Skeletal muscle cell (primary cell): ENCODE measurements around the gene YPEL1.
"Not testable (repeated sequence)": the region's sequence is repeated elsewhere in the genome, so short reads cannot be mapped to it uniquely, and the experiment has no call there.

Experiments
- DNase-seq: peaks from one replicate; pipeline ENCODE4 v3.0.0-alpha.2; 2010; ENCODE audit warnings: low read depth
- H3K4me3 ChIP-seq: 2 replicates; pipeline ENCODE4 v1.5.1; 2011; ENCODE audit warnings: low read depth, mild to moderate bottlenecking, control low read depth, low read length, moderate library complexity

Gene YPEL1

DNA sequence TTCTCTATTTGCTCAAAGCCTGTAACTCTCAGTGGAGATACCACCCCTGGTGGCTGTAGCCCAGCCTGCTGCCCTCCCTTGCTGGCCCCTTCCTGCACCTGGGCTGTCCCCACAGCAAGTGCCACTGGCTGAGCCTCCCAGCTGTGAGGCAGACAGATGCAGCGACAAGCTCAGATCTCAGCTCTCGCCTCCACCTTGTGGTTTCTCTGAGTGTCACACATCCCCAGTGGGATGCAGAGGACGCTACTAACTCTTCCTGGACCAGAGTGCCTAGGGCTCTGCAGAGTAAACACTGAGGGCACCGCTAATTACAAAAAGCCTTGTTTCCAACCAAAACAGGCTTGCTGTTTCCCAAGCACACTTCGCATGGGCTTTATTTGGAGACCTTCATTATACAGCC lies 8.9 kb downstream of the YPEL1 start:
- DNase-seq = no peak
- no peak overlapping the region for H3K4me3 ChIP-seq

GRCh38 chr22:21725956-21726649 lies 9.5 kb downstream of the YPEL1 start:
- H3K4me3 ChIP-seq = no peak overlapping the region
- DNase-seq = no peak

DNA sequence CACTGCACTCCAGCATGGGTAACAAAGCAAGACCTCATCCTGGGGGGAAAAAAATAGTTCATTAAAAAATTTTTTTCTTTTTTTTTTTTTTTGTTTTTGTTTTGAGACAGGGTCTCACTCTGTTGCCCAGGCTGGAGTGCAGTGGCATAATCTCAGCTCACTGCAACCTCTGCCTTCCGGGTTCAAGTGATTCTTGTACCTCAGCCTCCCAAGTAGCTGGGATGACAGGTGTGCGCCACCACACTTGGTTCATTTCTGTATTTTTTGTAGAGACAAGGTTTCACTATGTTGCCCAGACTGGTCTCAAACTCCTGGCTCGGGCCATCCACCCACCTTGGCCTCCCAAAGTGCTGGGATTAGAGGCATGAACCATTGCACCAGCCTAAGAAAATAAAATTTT lies 11.1 kb downstream of the YPEL1 start:
- DNase-seq, H3K4me3 ChIP-seq: not testable (repeated sequence)

DNA sequence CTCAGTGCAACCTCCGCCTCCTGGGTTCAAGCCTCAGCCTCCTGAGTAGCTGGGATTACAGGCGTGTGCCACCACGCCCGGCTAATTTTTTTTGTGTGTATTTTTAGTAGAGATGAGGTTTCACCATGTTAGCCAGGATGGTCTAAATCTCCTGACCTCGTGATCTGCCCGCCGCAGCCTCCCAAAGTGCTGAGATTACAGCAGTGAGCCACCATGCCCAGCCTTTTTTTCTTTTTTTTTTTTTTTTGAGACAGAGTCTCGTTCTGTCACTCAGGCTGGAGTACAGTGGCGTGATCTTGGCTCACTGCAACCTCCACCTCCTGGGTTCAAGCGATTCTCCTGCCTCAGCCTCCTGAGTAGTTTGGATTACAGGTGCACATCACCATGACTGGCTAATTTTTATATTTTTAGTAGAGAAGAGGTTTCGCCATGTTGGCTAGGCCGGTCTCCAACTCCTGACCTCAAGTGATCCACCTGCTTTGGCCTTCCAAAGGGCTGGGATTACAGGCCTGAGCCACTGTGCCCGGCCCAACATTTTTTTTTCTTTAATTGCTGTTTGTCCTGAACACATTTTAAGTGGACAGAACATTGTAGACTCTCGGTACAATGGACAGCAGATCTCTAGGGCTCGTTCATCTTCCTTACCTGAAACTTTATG lies 14.3 kb downstream of the YPEL1 start:
- H3K4me3 ChIP-seq, DNase-seq: not testable (repeated sequence)

DNA sequence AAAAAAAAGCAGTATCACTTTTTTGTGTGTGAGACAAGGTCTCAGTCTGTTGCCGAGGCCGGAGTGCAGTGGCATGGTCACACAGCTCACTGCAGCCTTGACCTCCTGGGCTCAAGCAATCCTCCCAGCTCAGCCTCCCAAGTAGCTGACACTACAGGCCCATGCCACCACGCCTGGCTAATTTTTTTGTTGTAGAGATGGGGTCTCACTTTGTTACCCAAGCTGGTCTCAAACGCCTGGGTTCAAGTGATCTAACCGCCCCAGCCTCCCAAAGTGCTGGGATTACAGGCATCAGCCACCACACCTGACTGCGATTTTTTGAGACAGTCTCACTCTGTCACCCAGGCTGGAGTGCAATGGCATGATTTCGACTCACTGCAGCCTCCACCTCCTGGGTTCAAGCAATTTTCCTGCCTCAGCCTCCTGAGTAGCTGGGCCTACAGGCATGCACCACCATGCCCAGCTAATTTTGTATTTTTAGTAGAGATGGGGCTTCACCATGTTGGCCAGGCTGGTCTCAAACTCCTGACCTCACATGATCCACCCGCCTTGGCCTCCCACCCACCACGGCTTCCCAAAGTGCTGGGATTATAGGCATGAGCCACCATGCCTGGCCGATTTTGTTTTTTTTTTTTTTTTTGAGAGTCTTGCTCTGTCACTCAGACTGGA lies 15.3 kb downstream of the YPEL1 start:
- not testable (repeated sequence) for DNase-seq, H3K4me3 ChIP-seq

- no peak for DNase-seq
- H3K4me3 ChIP-seq = no peak overlapping the region
Observed at GRCh38 chr22:21719024-21719423, 16.6 kb downstream of the YPEL1 start.

DNA sequence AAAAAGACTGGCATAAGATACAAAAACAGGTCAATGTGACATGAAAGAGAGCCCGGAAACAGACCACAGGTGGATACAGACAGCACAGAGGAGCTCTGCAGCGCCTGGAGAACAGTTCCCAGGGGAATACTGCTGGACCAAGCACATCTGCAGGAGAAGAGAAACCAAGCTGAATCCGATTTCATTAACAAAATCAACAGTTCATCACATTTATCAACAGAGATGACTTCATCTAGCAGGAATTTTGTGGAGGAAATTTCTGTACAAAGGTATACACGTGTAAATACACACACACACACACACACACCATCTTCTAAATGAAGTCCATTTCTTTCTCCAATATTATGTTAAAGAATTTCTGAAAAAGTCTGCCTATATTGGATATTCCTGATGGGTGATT lies 17.1 kb downstream of the YPEL1 start:
- DNase-seq = no peak
- H3K4me3 ChIP-seq = no peak overlapping the region

DNA sequence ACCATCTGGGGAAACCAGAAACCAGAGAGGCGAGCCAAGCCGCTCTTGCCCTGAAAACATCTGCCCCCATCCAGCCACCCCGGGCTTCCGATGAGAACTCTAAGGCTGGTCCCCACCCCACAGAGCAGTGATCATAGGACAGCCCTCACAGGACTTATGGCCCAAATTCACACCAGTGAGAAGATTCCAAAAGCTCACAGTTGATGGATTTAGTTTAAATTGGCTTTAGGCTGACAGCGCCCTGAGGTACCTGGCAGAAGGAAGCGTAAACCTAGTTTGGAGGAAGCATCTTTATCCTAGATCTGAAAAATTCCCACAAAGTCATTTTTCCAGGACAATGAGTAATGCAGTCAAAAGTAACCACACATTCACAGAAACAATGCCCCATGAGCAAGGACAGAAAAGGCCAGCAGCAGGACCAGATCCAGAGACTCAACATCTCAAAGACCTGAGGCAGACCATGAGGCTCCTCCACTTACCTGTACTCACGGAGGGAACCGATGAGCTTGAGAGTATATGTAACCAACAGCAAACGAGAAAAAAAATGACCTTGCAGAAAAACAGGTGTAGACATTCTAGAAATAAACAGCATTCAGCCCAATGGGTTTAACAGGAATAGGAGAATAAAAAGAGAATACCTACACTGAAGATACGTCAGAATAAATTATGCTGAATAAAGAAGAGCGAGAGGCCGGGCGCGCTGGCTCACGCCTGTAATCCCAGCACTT lies 19.0 kb downstream of the YPEL1 start:
- not testable (repeated sequence) for DNase-seq, H3K4me3 ChIP-seq

- no peak for DNase-seq
- no peak overlapping the region for H3K4me3 ChIP-seq
Observed at GRCh38 chr22:21714786-21715185, 20.8 kb downstream of the YPEL1 start.

DNA sequence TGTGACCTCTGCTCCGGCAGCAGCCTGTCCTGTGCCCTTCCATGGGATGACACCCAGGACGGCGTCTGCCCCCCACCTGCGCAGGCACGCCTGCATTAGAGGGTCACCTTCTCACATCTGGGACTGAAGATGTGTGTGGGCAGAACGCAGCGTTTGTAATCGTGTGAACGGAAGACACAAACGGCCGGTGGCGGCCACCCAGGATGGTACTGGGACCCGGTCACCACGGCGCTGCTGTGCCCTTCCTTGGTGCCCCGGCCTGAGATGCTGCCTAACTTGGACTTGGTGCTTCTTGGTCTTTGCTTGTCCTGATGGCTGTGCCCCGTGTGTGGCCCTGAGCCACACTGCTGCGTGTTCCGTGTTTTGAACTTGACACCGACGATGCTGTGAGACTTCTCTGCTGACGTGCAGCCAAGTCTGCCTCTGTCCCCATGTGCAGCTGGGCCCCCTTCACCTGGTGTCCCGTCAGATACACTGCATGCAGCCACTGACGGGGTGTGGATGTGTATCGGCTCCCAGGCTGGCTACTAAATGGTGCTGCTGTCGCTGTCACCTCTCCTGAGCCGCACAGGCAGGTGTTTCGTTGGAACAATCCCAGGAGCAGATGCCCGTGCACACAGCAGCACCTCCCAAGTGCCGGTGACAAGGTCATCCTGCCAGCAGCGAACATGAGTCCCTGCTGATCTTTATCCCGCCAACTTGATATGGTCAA lies 21.4 kb downstream of the YPEL1 start:
- DNase-seq = no peak
- H3K4me3 ChIP-seq = no peak overlapping the region

- DNase-seq = no peak
- no peak overlapping the region for H3K4me3 ChIP-seq
Observed at GRCh38 chr22:21713428-21714058, 22.1 kb downstream of the YPEL1 start.

DNA sequence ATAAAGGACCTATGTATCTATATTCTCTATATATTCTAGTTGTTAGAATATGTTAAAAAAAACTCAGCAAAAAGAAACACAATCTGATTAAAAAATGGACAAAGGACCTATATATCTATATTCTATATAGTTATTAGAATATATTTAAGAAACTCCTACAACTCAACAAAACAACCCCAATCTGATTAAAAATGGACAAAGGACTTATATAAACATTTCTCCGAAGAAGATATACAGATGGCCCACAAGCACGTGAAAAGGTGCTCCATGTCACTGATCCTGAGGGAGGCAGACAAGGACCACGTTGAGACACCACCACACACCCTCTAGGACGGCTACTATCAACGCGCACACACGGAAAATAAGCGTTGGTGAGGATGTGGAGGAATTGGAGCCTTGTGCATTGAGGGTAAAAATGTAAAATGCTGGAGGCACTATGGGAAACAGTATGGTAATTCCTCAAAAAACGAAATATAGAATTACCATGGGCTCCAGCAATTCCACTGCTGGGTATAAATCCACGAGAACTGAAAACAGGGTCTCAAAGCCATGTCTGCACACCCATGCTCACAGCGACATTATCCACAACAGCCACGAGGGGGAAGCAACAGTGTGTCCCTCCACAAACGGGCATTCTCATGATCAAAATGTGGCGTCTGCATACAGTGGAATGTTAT lies 22.7 kb downstream of the YPEL1 start:
- DNase-seq = no peak
- H3K4me3 ChIP-seq = peak overlapping the region; percentile 11

DNA sequence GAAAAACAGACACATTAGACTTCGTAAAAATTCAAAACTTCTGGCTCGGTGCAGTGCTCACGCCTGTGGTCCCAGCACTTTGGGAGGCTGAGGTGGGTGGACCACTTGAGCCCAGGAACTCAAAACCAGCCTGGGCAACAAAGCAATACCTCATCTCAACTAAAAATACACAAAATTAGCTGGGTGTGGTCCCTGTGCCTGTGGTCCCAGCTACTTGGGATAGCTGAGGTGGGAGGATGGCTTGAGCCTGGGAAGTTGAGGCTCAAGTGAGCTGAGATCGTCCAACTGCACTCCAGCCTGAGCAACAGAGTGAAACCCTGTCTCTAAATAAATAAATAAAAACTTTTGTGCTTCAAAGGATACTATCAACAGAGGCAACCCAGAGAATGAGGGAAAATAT lies 23.7 kb downstream of the YPEL1 start:
- DNase-seq = no peak
- no peak overlapping the region for H3K4me3 ChIP-seq

GRCh38 chr22:21710156-21710555 lies 25.4 kb downstream of the YPEL1 start:
- DNase-seq = no peak
- H3K4me3 ChIP-seq = no peak overlapping the region

DNA sequence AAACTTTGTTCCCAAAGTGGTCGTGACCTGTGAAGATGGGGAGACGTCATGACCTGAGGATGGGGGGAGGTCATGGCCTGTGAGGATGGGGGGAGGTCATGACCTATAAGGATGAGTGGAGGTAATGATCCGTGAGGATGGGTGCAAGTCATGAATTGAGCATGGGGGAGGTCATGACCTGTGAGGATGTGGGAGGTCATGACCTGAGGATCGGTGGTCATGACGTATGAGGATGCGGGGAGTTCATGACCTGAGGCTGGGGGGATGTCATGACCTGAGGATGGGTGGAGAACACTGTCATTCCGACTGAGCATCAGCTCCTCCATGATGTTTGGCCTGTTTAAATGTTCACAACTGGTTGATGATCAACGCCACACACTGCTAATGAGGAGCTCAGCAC lies 25.9 kb downstream of the YPEL1 start:
- DNase-seq = no peak
- H3K4me3 ChIP-seq = no peak overlapping the region

GRCh38 chr22:21708960-21709359 lies 26.6 kb downstream of the YPEL1 start:
- no peak for DNase-seq
- no peak overlapping the region for H3K4me3 ChIP-seq

DNA sequence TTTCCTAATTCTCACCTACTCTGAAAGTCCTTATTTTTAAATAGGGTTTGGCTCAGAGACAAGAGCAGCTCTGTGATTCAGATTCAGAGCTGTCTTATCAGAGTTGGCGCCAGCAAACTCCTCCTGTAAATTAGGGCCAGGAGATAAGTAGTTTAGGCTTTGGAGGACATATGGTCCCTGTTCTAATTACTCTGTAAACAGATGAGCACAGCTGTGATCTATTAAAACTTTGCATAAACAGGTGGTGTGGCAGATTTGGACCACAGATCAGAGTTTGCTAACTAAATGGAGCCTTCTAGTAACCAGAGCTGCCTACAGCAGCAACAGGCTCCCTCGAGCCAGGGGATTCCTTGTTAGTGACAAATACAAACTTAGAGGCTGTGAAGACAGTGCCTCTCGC lies 27.9 kb downstream of the YPEL1 start:
- no peak for DNase-seq
- H3K4me3 ChIP-seq = no peak overlapping the region

DNA sequence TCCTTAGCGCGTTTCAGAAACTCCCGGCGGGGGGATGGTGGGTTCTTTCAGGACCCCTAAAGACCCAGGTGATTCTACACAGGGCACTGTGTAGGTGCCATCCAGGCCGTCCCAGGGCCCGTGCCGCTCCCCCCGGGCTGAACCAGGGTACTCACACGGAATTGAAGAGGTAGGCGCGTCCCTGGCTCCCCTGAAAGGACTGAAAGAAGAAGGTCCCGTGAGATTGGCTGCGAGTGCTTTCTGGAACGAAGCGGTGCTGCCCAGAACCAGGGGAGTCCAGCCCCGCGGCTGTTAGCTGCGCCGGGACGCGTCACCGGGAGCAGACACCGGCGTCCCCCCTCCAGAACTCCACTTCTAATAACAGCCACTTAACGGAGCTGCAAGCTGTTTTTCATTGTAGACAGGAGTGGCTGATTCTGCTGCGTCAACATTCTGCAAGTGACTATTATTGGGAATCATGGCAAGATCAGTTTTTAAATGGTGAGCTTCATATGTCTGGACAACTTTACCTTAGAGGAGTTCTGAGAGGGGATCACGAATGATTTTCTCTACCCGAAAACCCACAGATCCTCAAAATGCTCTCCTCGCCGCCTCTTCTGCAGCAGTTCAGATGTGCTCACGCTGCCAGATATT lies 31.8 kb downstream of the YPEL1 start:
- no peak overlapping the region for H3K4me3 ChIP-seq
- DNase-seq = no peak
